IPS-NIHi7 (cell line): Measurements from ENCODE around the gene CCNB2.
A peak's percentile ranks its signal among the peaks of the same experiment; 100 is the strongest.
"Not testable (repeated sequence)": the region's sequence is repeated elsewhere in the genome, so short reads cannot be mapped to it uniquely, and the experiment has no call there.

ENCODE experiments used
- DNase-seq: peaks from one replicate; pipeline ENCODE4 v3.0.0; 2012; ENCODE audit warnings: mixed read lengths; ENCODE audit errors: extremely low spot score

The CCNB2 gene

DNA sequence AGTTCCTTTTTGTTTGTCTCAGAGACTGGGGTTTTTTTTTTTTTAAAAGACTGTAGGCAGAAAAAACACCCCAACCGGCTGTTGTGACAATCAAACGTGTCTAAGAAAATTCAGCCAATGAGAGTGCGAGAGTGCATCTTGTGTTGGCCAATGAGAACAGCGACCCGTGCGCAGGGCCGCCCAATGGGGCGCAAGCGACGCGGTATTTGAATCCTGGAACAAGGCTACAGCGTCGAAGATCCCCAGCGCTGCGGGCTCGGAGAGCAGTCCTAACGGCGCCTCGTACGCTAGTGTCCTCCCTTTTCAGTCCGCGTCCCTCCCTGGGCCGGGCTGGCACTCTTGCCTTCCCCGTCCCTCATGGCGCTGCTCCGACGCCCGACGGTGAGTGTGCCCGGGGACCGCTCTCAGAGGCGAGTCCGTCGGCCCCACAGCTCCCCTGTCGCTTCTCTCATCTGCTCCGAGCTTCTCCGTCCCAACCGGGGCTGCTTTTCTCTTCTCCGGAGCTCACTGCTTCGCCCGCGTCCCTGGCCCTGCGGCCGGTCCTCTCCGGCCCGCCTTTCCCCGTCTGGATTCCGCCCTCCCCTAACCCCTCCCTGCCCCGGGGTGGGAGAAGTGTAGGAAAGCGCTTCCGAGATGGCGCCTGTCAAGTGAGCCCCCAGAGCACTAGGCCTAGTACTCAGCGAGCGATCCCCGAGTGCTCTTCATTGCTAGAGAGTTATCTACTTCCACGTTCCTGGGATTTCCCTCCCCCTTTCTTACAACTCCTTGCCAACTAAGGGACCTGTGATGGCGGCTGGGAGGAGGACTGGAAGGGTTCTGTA is at the start of gene CCNB2:
Gene CCNB2, plus strand, starts transcription at position 235 of the 821 bp plus-strand sequence. Its CDS starts 123 bp downstream, at position 358.
- DNase-seq, result peak; percentile 98

DNA sequence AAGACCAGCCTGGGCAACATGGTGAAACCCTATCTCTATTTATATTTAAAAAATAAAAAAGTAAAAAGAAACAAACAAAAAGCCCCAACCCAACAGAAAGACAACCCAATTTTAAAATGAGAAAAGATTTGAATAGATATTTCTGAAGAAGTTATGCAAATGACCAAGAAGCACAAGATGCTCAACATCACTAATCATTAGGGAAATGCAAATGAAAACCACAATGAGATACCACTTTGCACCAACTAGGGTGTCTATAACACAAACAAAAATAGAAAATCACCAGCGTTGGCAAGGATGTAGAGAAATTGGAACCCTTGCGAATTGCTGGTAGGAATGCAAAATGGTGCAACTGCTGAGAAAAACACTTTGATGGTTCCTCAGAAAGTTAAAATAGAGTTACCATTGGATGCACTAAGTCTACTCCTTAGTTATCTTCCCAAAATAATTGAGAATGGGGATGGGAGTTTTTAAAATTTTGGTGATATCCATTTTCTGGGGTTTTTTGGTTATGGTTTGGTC is 45.8 kb upstream of the CCNB2 start:
- DNase-seq, result no peak

DNA sequence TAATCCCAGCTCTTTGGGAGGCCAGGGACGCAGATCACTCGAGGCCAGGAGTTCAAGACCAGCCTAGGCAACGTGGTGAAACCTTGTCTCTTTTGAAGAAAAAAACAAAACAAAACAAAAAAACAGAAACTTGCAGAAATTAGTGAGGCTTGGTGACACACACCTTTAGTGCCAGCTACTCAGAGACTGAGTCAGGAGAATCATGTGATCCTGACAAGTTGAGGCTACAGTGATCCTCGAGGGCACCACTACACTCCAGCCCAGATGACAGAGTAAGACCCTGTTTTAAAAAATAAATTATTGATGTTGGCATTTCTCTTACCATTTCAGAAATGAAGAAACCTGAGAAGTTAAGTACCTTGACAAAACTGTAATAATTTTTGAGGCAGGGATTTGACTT is 44.6 kb upstream of the CCNB2 start:
- no peak for DNase-seq

DNA sequence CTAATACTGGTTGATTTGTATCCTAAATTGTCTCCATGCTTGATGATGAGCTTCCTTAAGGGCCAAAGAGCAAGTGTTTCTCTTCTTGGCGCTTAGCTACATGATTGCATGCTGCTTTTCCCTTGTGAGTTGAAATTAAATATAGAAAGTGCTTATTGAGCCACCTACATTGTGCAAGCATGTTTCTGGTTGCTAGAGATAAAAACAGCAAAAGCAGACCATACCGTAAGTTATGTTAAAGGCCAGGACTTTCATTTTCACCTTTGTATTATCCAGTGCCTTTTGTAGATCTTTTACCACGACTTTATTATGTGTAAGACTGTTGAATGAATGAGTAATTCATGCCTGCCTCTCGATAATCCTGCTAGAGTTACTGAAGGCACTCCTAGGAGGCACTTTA is 41.9 kb upstream of the CCNB2 start:
- DNase-seq, result no peak

DNA sequence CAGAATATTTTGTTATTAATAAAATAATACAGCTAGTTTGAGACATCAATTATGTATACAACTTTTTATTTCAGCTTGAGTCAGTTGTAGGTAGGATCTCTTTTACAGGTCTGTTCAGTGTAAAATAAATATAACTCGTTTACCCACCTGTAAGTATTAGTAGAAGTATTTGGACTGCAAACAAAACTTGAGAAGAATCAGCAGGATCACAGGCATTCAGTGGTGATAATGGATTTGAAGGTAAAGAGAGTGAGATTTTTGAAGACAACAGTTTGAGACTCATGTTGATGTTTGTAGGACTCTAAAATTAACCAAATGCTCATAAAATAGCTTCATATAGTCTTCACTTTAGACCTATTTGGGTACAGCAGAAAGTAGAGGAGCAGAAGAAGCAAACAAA is 35.5 kb upstream of the CCNB2 start:
- no peak for DNase-seq

DNA sequence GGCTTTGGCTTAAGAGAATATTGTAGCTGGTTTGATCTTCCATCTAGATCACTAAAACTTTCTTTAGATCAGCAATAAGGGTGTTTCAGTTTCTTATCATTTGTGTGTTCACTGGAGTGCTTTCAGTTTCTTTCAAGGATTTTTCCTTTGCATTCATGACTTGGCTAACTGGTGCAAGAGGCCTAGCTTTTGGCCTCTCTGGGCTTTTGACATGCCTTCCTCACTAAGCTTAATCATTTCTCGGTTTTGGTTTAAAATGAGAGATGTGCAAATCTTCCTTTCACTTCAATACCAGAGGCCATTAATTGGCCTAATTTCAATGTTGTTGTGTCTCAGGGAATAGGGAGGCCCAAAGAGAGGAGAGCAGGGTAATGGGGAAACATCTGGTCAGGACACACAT is 30.3 kb upstream of the CCNB2 start:
- DNase-seq, result no peak

DNA sequence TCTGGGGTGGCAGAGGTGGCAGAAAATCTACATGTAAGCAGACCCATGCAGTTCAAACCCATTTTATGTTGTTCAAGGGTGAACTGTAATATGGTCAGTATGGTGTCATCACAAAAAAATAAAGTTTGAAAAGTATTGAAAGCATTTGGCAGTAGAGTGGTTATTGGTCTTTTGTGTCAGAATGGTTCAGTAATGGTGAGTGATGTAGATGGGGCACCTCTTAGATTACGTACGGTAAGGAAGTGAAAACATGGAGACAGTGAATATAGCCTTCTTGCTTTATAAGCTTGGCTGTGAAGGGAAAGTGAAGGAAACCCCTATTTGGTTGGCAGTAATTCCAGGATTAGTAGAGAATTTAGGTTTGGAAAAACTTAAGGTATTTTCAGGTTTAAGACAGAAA is 17.2 kb upstream of the CCNB2 start:
- no peak for DNase-seq

DNA sequence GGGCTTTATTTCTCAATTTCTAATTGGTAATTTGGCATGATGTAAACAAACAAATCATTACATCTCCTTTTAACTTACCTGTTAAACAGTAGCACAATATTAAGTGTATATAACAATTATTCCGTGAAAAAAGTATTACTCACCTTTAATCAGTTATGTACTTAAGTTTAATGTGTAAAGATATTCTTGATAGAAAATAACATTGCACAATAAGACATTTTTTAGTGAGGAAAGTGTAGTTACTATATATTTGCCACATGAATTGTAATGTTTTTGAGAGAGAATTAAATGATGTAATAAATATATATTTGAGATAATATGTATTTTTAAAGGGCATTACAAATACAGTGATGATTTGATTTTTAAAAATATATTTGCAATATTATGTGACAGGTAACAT is 10.9 kb upstream of the CCNB2 start:
- no peak for DNase-seq

DNA sequence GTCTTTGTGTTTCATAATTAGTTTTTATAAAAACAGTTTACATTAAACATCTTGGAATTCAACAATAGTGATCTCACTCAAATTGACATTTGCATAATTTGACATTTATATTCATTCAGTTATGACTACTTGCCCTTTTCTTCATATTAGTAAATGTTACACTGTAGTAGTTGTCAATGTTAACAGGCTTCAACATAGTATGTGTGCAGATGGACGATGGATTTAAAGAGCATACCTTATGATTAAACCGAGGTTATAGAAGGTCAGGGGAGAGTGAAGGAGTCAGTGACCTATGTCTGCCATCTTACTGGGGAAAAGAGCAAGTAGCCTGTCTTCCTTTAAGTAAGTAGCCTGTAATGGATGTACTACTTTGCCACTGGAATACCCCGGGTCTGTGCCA is 8.5 kb upstream of the CCNB2 start:
- no peak for DNase-seq

DNA sequence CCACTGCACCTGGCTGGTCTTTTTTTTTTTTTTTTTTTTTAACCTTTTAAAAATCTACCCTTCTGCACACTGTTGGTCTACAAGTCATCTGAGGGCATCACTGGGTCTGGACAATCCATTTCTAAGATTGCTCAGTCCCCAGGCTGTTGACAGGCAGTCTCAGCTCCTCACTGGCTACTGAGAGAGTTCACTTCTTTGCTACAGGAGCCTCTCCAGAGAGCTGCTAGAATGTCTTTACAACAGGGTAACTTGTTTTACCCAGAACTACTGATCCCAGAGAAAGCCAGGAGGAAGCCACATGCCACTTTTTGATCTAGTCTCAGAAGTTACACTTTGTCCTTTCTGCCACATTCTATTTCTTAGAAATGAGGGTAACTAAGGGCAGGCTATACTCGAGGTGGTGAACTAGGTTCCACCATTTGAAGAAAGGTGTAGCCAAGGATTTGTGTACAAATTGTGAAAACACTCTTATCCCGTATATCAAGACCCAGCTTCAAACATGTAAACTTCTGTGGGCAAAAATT is 5.7 kb upstream of the CCNB2 start:
- DNase-seq, result no peak

DNA sequence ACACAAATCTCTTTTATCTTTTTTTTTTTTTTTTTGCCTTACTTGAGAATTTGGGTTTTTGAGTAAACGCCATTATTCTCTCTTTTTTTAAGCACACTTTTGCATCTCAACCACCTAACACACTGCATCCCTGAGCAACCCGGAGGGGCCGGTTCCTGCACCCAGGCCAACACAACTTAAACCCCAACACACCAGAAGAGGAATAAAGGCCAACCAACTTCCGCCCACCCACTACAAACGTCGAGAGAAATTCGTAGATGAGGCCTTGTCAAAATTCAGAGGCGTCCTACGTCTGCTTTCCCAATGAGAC is 389 bp upstream of the CCNB2 start:
- DNase-seq, result no peak

DNA sequence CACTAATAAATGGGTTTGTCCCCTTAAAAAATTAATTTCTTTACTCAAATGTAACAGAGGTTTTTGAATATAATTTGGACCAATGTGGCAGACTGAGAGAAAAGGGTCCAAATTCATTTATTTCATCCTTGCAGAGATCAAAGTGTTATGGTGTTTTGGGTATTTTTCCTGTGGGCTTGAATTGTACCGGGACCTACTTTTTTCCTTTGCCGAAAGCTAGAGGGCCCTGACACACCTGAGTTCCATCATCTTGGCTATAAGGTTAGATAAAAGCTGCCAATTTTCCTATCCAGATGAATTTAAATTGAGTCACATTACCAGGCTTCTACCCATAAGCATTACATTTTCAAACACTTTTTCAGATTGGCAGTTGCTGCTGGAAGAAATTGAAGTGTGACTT is 908 bp downstream of the CCNB2 start:
- peak; percentile 25 for DNase-seq

DNA sequence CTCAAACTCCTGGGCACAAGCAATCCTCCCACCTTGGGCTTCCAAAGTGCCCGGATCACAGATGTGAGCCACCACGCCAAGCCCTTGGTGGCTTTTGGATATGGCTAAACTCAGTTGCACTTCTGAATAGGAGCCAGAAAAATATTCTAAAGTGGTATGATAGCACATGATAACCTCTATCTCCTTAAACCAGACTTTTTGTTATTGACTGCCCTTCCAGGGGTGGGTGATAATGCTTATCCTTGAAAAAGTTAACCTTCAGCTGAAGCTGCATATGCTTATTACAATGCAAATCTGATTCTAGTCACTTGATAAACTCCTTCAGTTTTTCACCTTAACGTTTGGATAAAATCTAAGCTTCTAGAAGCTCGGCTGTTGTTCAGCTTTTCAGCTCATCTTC is 6.3 kb downstream of the CCNB2 start:
- DNase-seq, result no peak

DNA sequence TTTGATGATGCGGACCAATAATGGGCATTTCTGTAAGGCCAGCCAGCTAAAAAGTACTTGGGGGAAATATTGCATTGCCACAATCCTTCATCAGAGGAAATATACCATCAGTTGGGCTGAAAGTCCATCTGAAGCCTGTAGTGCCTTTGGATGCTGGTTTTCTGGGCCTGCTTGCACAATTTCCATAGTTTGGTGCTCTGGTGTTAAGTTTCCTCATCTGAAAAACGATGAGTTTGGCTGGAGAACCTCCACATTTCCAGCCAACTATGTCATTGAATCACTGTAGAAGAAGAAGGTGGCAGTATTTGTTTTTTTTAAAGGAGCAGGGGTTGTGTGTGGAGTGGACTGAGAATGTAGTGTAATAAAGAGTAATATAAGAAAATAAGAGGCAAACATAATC is 10.1 kb downstream of the CCNB2 start:
- no peak for DNase-seq

DNA sequence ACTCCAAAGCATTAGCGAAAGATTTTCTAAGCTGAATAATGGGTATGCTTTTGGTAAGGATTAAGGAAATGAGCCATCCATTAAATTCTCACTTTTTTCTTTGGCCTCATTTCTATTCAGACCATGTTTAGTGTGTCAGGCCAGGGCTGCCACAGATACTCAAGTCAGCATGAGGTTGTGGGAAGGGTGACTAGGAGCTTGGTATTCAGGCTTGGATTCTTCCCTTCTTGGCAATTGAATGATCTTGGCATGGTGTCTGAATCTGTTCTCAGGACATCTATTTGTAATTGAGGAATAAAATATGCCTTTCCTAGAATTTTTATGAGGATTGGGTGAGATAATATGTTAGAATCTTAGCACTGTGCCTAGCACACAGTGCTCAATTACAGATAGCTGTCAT is 11.2 kb downstream of the CCNB2 start:
- DNase-seq, result no peak

DNA sequence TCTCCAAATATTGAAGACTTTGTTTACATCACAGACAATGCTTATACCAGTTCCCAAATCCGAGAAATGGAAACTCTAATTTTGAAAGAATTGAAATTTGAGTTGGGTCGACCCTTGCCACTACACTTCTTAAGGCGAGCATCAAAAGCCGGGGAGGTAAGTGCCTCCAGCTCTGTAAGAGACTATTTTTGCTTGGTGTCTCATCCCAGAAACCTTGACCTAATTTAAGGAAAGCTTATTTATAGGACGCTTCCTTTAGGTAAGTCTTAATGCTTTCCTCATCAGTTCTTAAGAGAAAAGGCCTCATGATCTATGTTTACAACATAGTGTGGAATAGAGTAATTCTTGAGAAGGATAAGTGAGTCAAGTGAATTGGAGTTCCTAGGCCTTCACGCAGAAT is 11.8 kb downstream of the CCNB2 start:
- no peak for DNase-seq

DNA sequence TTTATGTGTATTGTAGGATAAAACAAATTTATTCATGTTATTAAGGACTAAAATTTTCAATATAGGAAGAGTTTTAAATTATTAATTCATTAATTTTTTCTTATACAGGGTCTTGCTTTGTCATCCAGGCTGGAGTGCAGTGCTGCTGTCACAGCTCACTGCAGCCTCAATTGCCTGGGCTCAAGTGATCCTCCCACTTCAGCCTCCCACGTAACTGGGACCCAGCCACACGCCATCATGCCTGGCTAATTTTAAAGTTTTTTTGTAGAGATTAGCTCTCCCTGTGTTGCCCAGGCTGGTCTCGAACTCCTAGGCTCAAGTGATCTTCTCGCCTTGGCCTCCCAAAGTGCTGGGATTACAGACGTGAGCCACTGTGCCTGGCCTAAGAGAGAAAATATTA is 14.7 kb downstream of the CCNB2 start:
- no peak for DNase-seq

DNA sequence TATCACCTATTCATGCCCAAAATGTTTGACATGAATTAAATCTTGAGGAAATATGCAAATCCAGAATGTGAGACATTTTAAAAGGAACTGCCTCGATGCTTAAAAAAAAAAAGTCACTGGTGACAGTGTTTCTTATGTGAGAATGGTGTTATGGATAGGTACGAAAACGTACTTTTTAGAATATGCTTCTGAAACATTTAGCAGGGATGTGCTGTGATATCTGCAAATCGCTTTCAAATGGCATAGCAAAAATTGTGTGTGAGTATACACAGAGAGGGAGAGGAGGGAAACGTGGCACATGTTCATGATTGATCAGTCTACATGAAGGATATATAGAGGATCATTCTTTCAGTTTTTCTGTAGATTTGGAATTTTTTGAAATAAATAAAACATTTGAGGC is 16.0 kb downstream of the CCNB2 start:
- DNase-seq, result no peak

DNA sequence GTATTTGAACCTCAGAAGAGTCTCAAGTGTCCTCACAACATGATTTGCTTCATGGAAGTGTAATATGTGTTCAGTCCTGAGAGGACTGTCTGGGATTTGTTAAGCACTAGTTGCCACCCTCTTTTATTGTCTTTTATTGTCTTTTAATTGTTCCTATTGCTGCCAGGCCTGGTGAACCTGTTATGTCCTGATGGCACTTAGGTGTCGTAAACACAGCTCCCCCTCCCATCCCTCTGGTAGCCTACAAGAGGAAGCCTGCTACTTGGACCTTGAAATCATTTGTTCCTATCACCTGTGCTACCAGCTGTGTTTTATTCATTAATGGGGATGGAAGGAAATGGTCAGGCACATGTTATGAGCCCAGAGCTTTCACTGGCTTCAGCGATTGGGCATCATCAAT is 19.3 kb downstream of the CCNB2 start:
- no peak for DNase-seq

DNA sequence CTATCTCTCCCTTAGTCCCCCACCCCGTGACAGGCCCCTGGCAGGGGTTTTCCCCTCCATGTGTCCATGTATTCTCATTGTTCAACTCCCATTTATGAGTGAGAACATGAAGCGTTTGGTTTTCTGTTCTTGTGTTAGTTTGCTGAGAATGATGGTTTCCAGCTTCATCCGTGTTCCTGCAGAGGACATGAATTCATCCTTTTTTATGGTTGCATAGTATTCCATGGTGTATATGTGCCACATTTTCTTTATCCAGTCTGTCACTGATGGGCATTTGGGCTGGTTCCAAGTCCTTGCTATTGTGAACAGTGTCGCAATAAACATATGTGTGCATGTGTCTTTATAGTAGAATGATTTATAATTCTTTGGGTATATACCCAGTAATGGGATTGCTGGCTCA is 20.7 kb downstream of the CCNB2 start:
- DNase-seq, result not testable (repeated sequence)

DNA sequence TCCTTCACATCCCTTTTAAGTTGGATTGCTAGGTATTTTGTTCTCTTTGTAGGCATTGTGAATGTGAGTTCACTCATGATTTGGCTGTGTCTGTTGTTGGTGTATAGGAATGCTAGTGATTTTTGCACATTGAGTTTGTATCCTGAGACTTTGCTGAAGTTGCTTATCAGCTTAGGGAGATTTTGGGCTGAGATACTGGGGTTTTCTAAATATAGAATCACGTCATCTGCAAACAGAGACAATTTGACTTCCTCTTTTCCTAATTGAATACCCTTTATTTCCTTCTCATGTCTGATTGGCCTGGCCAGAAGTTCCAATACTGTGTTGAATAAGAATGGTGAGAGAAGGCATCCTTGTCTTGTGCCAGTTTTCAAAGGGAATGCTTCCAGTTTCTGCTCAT is 22.3 kb downstream of the CCNB2 start:
- DNase-seq, result not testable (repeated sequence)

DNA sequence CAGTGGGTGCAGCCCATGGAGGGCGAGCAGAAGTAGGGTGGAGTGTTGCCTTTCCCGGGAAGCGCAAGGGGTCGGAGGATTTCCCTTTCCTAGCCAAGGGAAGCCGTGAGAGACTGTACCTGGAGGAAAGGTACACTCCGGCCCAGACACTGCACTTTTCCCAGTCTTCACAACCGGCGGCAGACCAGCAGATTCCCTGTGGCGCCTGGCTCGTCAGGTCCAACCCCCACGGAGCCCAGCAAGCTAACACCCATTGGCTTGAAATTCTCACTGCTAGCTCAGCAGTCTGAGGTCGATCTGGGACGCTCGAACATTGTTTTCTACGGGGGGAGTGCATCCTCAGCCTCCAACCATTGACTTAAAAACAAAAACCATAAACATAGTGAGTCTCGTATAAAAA is 26.5 kb downstream of the CCNB2 start:
- DNase-seq, result no peak

DNA sequence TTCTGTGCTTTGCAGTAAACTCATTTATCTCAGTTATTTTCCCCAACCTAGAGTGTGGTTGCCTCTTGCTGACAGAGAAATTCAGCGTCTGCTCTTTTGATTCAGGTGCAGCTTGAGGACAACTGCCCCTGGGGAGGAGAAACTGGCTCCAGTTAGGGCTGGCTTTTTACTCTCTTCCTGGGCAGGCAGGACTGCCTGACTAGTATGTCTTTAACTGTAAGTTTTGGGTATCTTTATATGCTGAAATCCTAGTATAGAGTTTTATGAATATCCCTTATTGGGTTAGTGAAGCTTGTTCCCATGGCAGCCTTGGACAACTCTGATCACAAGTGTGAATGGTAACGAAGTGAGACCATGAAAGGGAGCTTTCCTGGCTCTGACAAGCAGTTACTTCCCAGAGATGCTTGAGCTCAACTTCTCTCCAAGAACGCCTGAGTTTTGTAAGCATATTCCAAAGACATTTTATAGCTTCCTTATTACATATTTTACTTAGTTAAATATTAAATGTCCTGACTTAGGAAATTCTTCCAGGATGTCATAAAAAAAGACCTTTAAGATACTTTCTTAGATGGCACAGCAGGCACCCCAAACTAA is 27.1 kb downstream of the CCNB2 start:
- no peak for DNase-seq
